ENCODE data around the gene TMEM244.

- TF ChIP-seq CTCF (IDR thresholded peaks at IDR 0.05) = no peak
- TF ChIP-seq POLR2AphosphoS5 (IDR thresholded peaks at IDR 0.05) = no peak
- no peak for TF ChIP-seq POLR2A (IDR thresholded peaks at IDR 0.05)
Observed at GRCh38 chr6:129895692-129896091, 34.6 kb upstream of the TMEM244 start.

Measured in breast epithelium (tissue), 3 donors.